Right kidney (tissue), 1 donor: ENCODE results near the gene RABGAP1L.
"Not testable (repeated sequence)": the region's sequence is repeated elsewhere in the genome, so short reads cannot be mapped to it uniquely, and the experiment has no call there.

Experiments
- DNase-seq: peaks from one replicate; pipeline ENCODE4 v3.0.0-alpha.2; 2016

The RABGAP1L gene

DNA sequence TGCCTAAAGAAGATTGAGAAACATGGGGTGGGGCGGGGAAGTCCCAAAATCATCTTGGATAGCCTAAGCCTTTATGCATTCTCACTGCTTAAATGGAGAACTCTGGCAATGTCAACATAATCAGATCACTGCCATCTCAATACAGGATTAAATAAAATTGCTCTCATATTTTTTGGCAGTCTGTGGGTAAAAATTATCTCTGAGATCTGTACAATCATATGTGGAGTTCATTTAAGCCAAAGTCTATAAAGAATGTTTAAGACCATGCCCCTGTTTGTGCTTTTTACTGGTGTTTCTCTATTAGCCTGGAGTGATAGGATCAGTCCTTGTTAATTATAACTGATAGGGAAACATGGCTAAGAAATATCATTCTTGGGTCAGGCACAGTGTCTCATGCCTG lies 424.8 kb downstream of the RABGAP1L start:
- no peak for DNase-seq

GRCh38 chr1:174588618-174589017 lies 429.3 kb downstream of the RABGAP1L start:
- DNase-seq, result not testable (repeated sequence)

GRCh38 chr1:174605198-174605597 lies 445.9 kb downstream of the RABGAP1L start:
- no peak for DNase-seq

- no peak for DNase-seq
Observed at GRCh38 chr1:174606471-174606870, 447.2 kb downstream of the RABGAP1L start.

- not testable (repeated sequence) for DNase-seq
Observed at GRCh38 chr1:174617905-174618304, 458.6 kb downstream of the RABGAP1L start.

GRCh38 chr1:174623324-174624035 lies 464.2 kb downstream of the RABGAP1L start:
- DNase-seq, result no peak

DNA sequence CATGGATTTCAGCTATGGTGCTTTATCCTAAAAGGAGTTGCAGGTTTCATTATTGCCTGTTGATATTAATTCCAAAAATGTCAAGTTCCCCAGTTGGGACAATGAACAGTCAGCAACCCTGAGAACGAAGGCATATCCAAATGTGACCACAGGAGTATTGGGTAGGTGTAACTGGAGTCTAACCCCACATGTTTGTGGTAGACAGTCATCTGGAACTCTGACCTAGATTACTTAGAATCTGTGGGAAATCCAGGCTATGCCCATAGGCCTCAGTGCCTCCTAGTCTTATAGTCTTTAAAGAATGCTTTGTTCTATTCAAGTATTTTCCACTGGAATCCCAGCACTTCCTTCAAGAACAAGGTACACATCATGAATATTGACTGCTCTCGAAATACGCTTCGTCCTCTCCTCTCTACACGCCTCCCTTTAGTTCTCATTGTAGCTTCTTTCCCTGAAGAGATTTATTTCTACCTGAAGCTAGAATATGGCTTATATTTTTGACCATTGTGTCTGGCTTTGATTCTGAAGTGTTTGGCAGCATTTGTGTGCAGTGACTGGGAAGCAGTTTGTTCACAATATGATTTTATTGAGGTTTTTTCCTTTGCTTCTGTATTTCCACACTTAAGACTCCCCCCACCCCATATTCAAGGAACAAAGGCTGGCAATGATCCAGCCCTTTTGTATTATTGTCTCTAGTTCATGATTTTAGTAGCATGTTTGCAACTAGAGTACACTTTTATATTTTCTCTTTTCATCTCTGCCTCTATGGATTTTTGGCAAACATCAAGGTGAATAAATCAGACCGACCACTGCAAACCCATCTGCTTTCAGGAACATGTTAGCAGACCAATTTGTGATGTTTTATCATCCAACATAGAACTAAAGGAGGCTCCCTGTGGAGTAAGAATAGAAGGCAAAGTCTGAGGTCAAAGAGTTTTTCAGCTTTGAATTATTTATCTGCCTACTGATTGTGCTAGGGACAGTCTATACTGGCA lies 467.0 kb downstream of the RABGAP1L start:
- no peak for DNase-seq

- DNase-seq, result no peak
Observed at GRCh38 chr1:174637487-174637886, 478.2 kb downstream of the RABGAP1L start.

DNA sequence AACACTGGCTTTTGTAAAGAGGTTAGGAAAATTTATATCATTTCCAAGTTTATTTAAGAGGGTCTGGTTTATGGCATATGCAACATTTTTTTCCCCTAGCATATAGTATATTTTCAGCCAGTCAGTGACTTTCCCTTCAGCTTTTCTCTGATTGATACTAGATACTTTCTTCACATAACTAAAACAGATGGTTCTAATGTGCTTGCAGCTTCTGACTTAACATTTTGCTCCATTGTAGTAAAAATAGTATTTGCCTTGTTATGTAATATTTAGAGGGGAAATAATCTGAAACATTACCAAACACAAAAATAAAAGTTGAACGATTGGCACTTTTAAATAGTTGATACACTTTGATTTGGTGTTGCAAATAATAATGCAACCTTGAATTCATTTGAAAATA lies 480.1 kb downstream of the RABGAP1L start:
- DNase-seq, result no peak

- DNase-seq, result no peak
Observed at GRCh38 chr1:174640783-174641182, 481.5 kb downstream of the RABGAP1L start.

- DNase-seq, result no peak
Observed at GRCh38 chr1:174642393-174642792, 483.1 kb downstream of the RABGAP1L start.

GRCh38 chr1:174643206-174643605 lies 483.9 kb downstream of the RABGAP1L start:
- no peak for DNase-seq

DNA sequence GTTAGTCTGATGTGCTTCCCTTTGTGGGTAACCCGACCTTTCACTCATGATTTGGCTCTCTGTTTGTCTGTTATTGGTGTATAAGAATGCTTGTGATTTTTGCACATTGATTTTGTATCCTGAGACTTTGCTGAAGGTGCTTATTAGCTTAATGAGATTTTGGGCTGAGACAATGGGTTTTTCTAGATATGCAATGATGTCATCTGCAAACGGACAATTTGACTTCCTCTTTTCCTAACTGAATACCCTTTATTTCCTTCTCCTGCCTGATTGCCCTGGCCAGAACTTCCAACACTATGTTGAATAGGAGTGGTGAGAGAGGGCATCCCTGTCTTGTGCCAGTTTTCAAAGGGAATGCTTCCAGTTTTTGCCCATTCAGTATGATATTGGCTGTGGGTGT lies 490.3 kb downstream of the RABGAP1L start:
- DNase-seq, result not testable (repeated sequence)

DNA sequence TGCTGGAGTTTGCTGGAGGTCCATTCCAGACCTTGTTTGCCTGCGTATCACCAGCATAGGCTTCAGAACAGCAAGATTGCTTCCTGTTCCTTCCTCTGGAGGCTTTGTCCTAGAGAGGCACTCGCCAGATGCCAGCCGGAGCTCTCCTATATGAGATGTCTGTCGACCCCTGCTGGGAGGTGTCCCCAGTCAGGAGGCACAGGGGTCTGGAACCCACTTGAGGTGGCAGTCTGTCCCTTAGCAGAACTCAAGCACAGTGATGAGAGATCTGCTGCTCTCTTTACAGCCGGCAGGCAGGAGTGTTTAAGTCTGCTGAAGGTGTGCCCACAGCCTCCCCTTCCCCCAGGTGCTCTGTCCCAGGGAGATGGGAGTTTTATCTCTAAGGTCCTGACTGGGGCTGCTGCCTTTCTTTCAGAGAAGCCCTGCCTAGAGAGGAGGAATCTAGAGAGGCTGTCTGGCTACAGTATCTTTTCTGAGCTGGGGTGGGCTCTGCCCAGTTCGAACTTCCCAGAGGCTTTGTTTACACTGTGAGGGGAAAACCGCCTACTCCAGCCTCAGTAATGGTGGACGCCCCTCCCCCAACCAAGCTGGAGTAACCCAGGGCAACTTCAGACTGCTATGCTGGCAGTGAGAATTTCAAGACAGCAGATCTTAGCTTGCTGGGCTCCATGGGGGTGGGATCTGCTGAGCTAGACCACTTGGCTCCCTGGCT lies 493.4 kb downstream of the RABGAP1L start:
- peak; percentile 10 for DNase-seq

- no peak for DNase-seq
Observed at GRCh38 chr1:174654560-174654959, 495.2 kb downstream of the RABGAP1L start.

GRCh38 chr1:174656409-174657059 lies 497.2 kb downstream of the RABGAP1L start:
- no peak for DNase-seq

- no peak for DNase-seq
Observed at GRCh38 chr1:174657411-174657810, 498.1 kb downstream of the RABGAP1L start.

DNA sequence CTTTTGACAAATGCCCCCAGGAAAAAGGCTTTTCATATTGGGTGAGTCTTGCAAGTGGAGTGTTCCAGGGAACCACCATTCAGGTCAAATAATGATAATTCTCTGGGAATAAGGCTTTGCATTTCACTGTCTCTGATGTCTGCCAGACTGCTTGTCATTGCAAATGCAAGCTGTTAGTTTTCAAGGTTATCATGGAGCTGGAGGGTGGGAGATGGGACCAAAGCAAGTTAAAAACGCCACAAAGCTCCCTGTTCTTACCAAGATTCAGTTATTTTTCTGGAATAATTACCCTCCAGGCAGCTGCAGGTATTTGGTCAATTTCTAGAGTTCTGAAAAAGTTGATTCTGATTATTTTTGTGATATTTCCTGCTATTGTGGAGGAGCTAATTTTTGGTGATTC lies 498.6 kb downstream of the RABGAP1L start:
- DNase-seq, result no peak

DNA sequence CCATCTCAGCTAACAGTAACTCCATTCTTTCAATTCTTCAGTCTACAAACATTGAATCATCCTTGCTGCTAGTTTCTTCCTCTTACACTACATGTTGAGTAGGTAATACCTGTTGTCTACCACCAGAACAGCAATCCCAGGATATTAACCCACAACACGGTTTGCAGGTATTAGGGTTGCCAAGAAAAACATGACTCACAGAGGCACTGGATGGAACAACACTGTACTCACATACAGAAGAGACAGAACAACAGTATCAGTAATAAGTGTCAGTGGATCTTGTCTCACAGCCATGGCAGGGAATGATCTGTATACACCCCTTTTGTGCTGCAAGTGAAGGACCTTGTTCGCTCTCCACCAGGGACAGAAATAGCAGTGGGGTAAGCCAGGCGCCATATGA lies 500.5 kb downstream of the RABGAP1L start:
- DNase-seq, result no peak

- no peak for DNase-seq
Observed at GRCh38 chr1:174660476-174660875, 501.2 kb downstream of the RABGAP1L start.

DNA sequence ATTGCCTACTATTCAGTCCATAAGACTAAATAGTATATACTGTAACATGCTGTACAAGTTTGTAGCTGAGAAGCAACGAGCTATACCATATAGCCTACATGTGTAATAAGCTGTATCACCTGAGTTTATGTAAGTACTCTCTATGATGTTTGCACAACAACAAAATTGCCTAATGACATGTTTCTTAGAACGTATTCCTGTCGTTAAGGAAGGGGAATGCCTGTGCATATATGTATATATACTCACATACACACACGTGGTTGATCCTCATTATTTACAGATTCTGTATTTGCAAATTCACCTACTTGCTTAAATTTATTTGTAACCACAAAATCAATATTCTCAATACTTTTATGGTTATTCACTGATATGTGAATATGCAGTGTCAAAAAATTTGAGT lies 504.0 kb downstream of the RABGAP1L start:
- no peak for DNase-seq

GRCh38 chr1:174666248-174666647 lies 506.9 kb downstream of the RABGAP1L start:
- no peak for DNase-seq
